ENCODE results near the gene UAP1. TPM values are rescaled to one million over a fixed set of nuclear protein-coding genes. Genes with fewer than 3 reads are reported as not detected.
"Not testable (repeated sequence)": the region's sequence is repeated elsewhere in the genome, so short reads cannot be mapped to it uniquely, and the experiment has no call there.

The UAP1 gene
- total RNA-seq, 1 donor from 2014 or later, result 103 TPM

DNA sequence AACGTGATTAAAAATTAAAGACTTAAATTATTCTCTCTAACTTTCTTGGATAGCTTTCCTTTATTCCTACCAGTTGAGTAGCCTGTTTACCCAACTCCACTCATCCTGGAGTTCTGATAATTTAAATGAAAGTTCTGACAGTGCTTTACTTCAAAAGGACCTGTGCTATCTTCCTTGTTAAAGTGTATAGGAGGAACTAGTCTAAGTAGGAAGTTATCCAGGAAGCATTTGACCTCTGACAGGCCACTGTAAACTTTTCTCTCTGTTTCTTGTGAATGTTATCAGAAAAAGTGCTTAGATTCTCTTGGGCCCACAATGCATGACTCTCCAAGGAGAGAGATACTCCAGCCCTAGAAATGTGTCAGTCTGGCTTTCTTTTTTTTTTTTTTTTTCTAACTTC is 9.2 kb downstream of the UAP1 start:
- no peak for FAIRE-seq
- no peak overlapping the region for H3K4me2 ChIP-seq (ENCODE audit: low read length)
- no peak overlapping the region for H3K4me3 ChIP-seq (ENCODE audit: insufficient read depth, low read depth, low read length)
- H3K9ac ChIP-seq (ENCODE audit: low read length), result no peak overlapping the region
- H3K9me3 ChIP-seq (ENCODE audit: insufficient read depth, low read depth, low read length), result no peaks in the 10 kb centered on the region
- no peaks in the 10 kb centered on the region for H3K9me3 Mint-ChIP-seq (ENCODE audit: unreplicated experiment)
- H3K27ac ChIP-seq (ENCODE audit: low read depth, low read length), result no peak overlapping the region
- no peaks in the 10 kb centered on the region for H3K27me3 Mint-ChIP-seq (ENCODE audit: low read depth, unreplicated experiment)
- H3K4me3 Mint-ChIP-seq (ENCODE audit: unreplicated experiment), result no peak overlapping the region
- TF ChIP-seq CTCF (IDR thresholded peaks at IDR 0.05; ENCODE audit: insufficient read depth, low read depth, low read length), result no peak
- no peak for TF ChIP-seq EZH2 (IDR thresholded peaks at IDR 0.05; ENCODE audit: insufficient read depth, low read length)
- no peak overlapping the region for H2AFZ ChIP-seq (ENCODE audit: low read depth, low read length)
- H4K20me1 ChIP-seq (ENCODE audit: insufficient read depth, low read length), result peaks cover 82% of the 10 kb centered on the region
- H3K4me1 Mint-ChIP-seq (ENCODE audit: low read depth, unreplicated experiment), result peaks cover 4% of the 10 kb centered on the region
- H3K27ac Mint-ChIP-seq (ENCODE audit: unreplicated experiment), result no peak overlapping the region
- no peaks in the 10 kb centered on the region for H3K27me3 ChIP-seq (ENCODE audit: insufficient read depth, low read length)
- H3K36me3 Mint-ChIP-seq (ENCODE audit: low read depth, unreplicated experiment), result peaks cover 16% of the 10 kb centered on the region
- H3K4me1 ChIP-seq (ENCODE audit: insufficient read depth, low read length), result no peaks in the 10 kb centered on the region
- peaks cover 51% of the 10 kb centered on the region for H3K36me3 ChIP-seq (ENCODE audit: insufficient read depth, low read length)
- peaks cover 98% of the 10 kb centered on the region for H3K79me2 ChIP-seq (ENCODE audit: insufficient read depth, low read length)
- DNase-seq (ENCODE audit: low read depth), result no peak

GRCh38 chr1:162571121-162571520 is 9.6 kb downstream of the UAP1 start:
- H3K4me3 Mint-ChIP-seq (ENCODE audit: unreplicated experiment); FAIRE-seq; H3K4me1 ChIP-seq (ENCODE audit: insufficient read depth, low read length); DNase-seq (ENCODE audit: low read depth); H3K9me3 ChIP-seq (ENCODE audit: insufficient read depth, low read depth, low read length); H3K4me1 Mint-ChIP-seq (ENCODE audit: low read depth, unreplicated experiment); H3K27ac ChIP-seq (ENCODE audit: low read depth, low read length); H3K27me3 Mint-ChIP-seq (ENCODE audit: low read depth, unreplicated experiment); H3K27ac Mint-ChIP-seq (ENCODE audit: unreplicated experiment); H3K27me3 ChIP-seq (ENCODE audit: insufficient read depth, low read length); H3K9ac ChIP-seq (ENCODE audit: low read length); H2AFZ ChIP-seq (ENCODE audit: low read depth, low read length); H3K4me3 ChIP-seq (ENCODE audit: insufficient read depth, low read depth, low read length); H3K9me3 Mint-ChIP-seq (ENCODE audit: unreplicated experiment); H3K4me2 ChIP-seq (ENCODE audit: low read length): not testable (repeated sequence)
- Histone ChIP-seq H4K20me1 (ENCODE audit: insufficient read depth, low read length) (peaks cover 82% of the 10 kb centered on the region), H3K79me2 (ENCODE audit: insufficient read depth, low read length) (peaks cover 98% of the 10 kb centered on the region), H3K36me3 (ENCODE audit: insufficient read depth, low read length) (peaks cover 47% of the 10 kb centered on the region)
- peaks cover 16% of the 10 kb centered on the region for H3K36me3 Mint-ChIP-seq (ENCODE audit: low read depth, unreplicated experiment)

- Mint-ChIP-seq H3K4me1 (ENCODE audit: low read depth, unreplicated experiment) (peaks cover 2% of the 10 kb centered on the region), H3K9me3 (ENCODE audit: unreplicated experiment) (no peaks in the 10 kb centered on the region), H3K27ac (ENCODE audit: unreplicated experiment) (no peak overlapping the region), H3K27me3 (ENCODE audit: low read depth, unreplicated experiment) (no peaks in the 10 kb centered on the region), H3K4me3 (ENCODE audit: unreplicated experiment) (no peak overlapping the region), H3K36me3 (ENCODE audit: low read depth, unreplicated experiment) (peaks cover 17% of the 10 kb centered on the region)
- H3K27ac ChIP-seq (ENCODE audit: low read depth, low read length), result no peak overlapping the region
- H3K4me1 ChIP-seq (ENCODE audit: insufficient read depth, low read length), result no peaks in the 10 kb centered on the region
- no peaks in the 10 kb centered on the region for H3K27me3 ChIP-seq (ENCODE audit: insufficient read depth, low read length)
- H3K4me3 ChIP-seq (ENCODE audit: insufficient read depth, low read depth, low read length), result no peak overlapping the region
- TF ChIP-seq EZH2 (IDR thresholded peaks at IDR 0.05; ENCODE audit: insufficient read depth, low read length) (no peak), CTCF (IDR thresholded peaks at IDR 0.05; ENCODE audit: insufficient read depth, low read depth, low read length) (no peak)
- peaks cover 98% of the 10 kb centered on the region for H3K79me2 ChIP-seq (ENCODE audit: insufficient read depth, low read length)
- FAIRE-seq (no peak), DNase-seq (ENCODE audit: low read depth) (no peak)
- no peak overlapping the region for H2AFZ ChIP-seq (ENCODE audit: low read depth, low read length)
- H3K4me2 ChIP-seq (ENCODE audit: low read length), result no peak overlapping the region
- peaks cover 81% of the 10 kb centered on the region for H4K20me1 ChIP-seq (ENCODE audit: insufficient read depth, low read length)
- H3K36me3 ChIP-seq (ENCODE audit: insufficient read depth, low read length), result peaks cover 47% of the 10 kb centered on the region
- H3K9me3 ChIP-seq (ENCODE audit: insufficient read depth, low read depth, low read length), result no peaks in the 10 kb centered on the region
- no peak overlapping the region for H3K9ac ChIP-seq (ENCODE audit: low read length)
Measured at GRCh38 chr1:162571696-162572095, 10.2 kb downstream of the UAP1 start.

All from astrocyte (in vitro differentiated cells and primary cell).